Measurements from ENCODE around the gene SCLY.

SCLY gene

GRCh38 chr2:238087211-238087610, 26.4 kb downstream of the SCLY start:
- no peaks in the 10 kb centered on the region; the same call in 1 of the 2 replicates for H3K9me3 ChIP-seq
- H3K36me3 ChIP-seq = peaks cover 55% of the 10 kb centered on the region
- no peak for DNase-seq
- TF ChIP-seq, protein P1, sequence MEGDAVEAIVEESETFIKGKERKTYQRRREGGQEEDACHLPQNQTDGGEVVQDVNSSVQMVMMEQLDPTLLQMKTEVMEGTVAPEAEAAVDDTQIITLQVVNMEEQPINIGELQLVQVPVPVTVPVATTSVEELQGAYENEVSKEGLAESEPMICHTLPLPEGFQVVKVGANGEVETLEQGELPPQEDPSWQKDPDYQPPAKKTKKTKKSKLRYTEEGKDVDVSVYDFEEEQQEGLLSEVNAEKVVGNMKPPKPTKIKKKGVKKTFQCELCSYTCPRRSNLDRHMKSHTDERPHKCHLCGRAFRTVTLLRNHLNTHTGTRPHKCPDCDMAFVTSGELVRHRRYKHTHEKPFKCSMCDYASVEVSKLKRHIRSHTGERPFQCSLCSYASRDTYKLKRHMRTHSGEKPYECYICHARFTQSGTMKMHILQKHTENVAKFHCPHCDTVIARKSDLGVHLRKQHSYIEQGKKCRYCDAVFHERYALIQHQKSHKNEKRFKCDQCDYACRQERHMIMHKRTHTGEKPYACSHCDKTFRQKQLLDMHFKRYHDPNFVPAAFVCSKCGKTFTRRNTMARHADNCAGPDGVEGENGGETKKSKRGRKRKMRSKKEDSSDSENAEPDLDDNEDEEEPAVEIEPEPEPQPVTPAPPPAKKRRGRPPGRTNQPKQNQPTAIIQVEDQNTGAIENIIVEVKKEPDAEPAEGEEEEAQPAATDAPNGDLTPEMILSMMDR (IDR thresholded peaks at IDR 0.05; ENCODE audit: low read depth, low read length) = no peak
- H3K4me1 ChIP-seq = no peaks in the 10 kb centered on the region
- no peaks in the 10 kb centered on the region for H3K27me3 ChIP-seq
- H3K4me3 ChIP-seq (ENCODE audit: low read depth, low read length) = no peak overlapping the region

GRCh38 chr2:238090887-238091286, 30.1 kb downstream of the SCLY start:
- Histone ChIP-seq H3K4me1 (no peaks in the 10 kb centered on the region), H3K9me3 (no peaks in the 10 kb centered on the region), H3K27me3 (no peaks in the 10 kb centered on the region), H3K4me3 (ENCODE audit: low read depth, low read length) (no peak overlapping the region), H3K36me3 (peaks cover 39% of the 10 kb centered on the region)
- DNase-seq = no peak
- TF ChIP-seq, protein P1 (IDR thresholded peaks at IDR 0.05; ENCODE audit: low read depth, low read length) = no peak

DNA sequence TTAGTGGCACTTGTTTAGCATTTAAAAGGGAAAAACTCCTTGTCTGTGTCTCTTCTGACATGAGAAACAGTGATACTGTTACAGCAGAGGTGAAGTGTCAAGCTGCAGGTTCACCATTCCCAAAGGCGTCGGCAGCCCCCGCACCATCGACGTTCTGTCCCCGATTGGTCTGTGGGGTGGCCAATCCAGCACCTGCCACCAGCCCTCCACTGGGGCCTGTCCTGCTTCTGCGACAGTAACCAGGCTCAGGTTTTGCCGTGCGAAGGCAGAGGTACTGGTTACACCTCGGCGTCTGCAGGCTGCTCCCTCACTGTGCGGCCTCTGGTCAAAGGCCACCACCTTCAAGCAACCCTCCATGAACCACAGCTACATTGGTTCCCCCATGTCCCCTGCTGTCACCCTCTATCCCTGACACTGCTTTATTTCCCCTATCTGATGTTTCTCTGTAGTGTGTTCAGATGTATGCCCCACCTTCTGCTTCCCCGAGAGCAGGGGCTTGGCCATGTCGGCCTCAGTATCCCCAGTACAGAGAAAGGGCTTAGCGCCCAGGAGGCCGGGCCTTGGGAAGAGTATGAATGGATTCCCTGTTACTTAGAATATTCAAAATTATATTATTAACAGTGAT, 30.7 kb downstream of the SCLY start:
- Histone ChIP-seq H3K4me1 (no peaks in the 10 kb centered on the region), H3K4me3 (ENCODE audit: low read depth, low read length) (no peak overlapping the region), H3K27me3 (no peaks in the 10 kb centered on the region), H3K9me3 (no peaks in the 10 kb centered on the region), H3K36me3 (peaks cover 34% of the 10 kb centered on the region)
- no peak for DNase-seq
- TF ChIP-seq, protein P1 (IDR thresholded peaks at IDR 0.05; ENCODE audit: low read depth, low read length) = no peak

GRCh38 chr2:238092486-238093035, 31.8 kb downstream of the SCLY start:
- TF ChIP-seq, protein P1 (IDR thresholded peaks at IDR 0.05; ENCODE audit: low read depth, low read length) = no peak
- DNase-seq = no peak
- peaks cover 27% of the 10 kb centered on the region for H3K36me3 ChIP-seq
- no peak overlapping the region for H3K4me3 ChIP-seq (ENCODE audit: low read depth, low read length)
- no peaks in the 10 kb centered on the region for H3K9me3 ChIP-seq
- no peaks in the 10 kb centered on the region for H3K27me3 ChIP-seq
- no peaks in the 10 kb centered on the region for H3K4me1 ChIP-seq

DNA sequence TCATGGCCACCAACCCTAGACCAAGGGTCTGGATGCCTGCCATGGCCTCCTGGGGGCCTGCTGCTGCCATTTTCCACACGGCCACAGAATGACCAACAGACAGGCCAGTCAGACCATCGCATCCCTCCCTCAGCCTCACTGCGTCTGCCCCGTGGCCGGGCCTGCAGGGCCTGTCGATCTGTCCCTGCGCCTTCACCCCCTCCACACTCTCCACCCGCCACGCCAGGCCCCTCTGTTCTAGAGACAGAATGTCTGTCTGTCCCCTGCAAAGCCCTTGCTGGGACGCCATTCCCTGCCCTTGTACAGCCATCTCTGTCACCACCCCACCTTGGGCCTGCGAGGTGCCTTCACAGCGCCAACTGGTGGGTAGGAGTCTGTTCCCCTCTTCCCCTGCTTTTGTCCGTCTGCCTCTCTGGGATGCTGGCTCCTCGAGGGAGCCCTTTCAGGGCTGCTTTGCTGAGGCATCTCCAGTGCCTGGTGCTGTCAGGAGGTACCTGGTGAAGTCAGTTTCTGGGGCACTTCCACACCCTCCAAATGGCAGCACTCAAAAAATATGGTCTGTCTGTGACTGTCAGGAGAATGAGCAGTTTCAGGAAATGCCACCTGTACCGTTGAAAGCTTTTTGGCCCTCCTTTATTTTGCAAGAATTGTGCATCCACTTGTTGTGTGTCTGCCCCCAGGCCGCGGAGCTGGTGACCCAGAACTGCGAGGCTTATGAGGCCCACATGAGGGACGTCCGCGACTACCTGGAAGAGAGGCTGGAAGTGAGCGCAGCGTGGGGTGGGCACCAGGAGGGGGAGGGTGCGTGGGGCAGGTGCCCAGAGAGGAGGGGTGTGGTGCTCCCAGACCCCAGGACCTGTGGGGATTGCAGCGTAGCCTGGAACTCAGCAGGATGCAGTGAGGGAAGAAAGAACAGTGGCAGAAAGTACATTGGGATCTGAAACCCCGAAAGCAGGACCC, 32.7 kb downstream of the SCLY start:
- H3K4me1 ChIP-seq = no peaks in the 10 kb centered on the region
- H3K4me3 ChIP-seq (ENCODE audit: low read depth, low read length) = no peak overlapping the region
- no peak for DNase-seq
- no peaks in the 10 kb centered on the region for H3K9me3 ChIP-seq
- H3K36me3 ChIP-seq = peaks cover 24% of the 10 kb centered on the region
- no peaks in the 10 kb centered on the region for H3K27me3 ChIP-seq
- TF ChIP-seq, protein P1 (IDR thresholded peaks at IDR 0.05; ENCODE audit: low read depth, low read length) = no peak
